GM23248 (cell line): Measurements from ENCODE around the gene RASSF3. TPM values are rescaled to one million over a fixed set of nuclear protein-coding genes. Genes with fewer than 3 reads are reported as not detected.

Experiments used
- DNase-seq: peaks from one replicate; pipeline ENCODE4 v3.0.0-alpha.2; 2015
- H2AFZ ChIP-seq: fragments of 200-600 bp; sonication (generic); 2 replicates; pipeline ENCODE4 v1.6.1; 2016; ENCODE audit warnings: antibody characterized with exemption
- H3F3A ChIP-seq: fragments of 200-600 bp; sonication (generic); 2 replicates; pipeline ENCODE4 v1.6.1; 2016; ENCODE audit warnings: mild to moderate bottlenecking, antibody characterized with exemption, mixed run types; ENCODE audit not compliant: insufficient read depth
- H3K27ac ChIP-seq: fragments of 200-600 bp; sonication (generic); 2 replicates; pipeline ENCODE4 v1.5.1; 2016; ENCODE audit warnings: mild to moderate bottlenecking
- H3K27me3 ChIP-seq: fragments of 200-600 bp; sonication (generic); replicated peaks from 2 replicates; pipeline ENCODE4 v1.6.1; 2016; ENCODE audit warnings: mild to moderate bottlenecking; ENCODE audit not compliant: insufficient read depth
- H3K36me3 ChIP-seq: fragments of 200-600 bp; sonication (generic); 2 replicates; pipeline ENCODE4 v1.6.1; 2016; ENCODE audit warnings: low read depth, mild to moderate bottlenecking
- H3K4me1 ChIP-seq: fragments of 200-600 bp; sonication (generic); 2 replicates; pipeline ENCODE4 v1.6.1; 2016; ENCODE audit warnings: mild to moderate bottlenecking; ENCODE audit not compliant: insufficient read depth
- H3K4me2 ChIP-seq: fragments of 200-600 bp; sonication (generic); one replicate; pipeline ENCODE4 v1.6.1; 2016; ENCODE audit warnings: mild to moderate bottlenecking; ENCODE audit not compliant: unreplicated experiment
- H3K4me3 ChIP-seq: fragments of 200-600 bp; sonication (generic); 2 replicates; pipeline ENCODE4 v1.5.1; 2016; ENCODE audit warnings: mild to moderate bottlenecking
- H3K79me2 ChIP-seq: fragments of 200-600 bp; sonication (generic); 2 replicates; pipeline ENCODE4 v1.6.1; 2016; ENCODE audit warnings: mild to moderate bottlenecking; ENCODE audit not compliant: insufficient read depth
- H3K9ac ChIP-seq: fragments of 200-600 bp; sonication (generic); 2 replicates; pipeline ENCODE4 v1.6.1; 2016; ENCODE audit warnings: mild to moderate bottlenecking
- H3K9me2 ChIP-seq: fragments of 200-600 bp; sonication (generic); 2 replicates; pipeline ENCODE4 v1.6.1; 2016; ENCODE audit warnings: mixed run types, mild to moderate bottlenecking, moderate library complexity; ENCODE audit not compliant: insufficient read depth
- H3K9me3 ChIP-seq: fragments of 200-600 bp; sonication (generic); one replicate; pipeline ENCODE4 v1.6.1; 2017; ENCODE audit warnings: low read depth
- H4K20me1 ChIP-seq: fragments of 200-600 bp; sonication (generic); 2 replicates; pipeline ENCODE4 v1.6.0; 2016; ENCODE audit not compliant: insufficient read depth
- EZH2 ChIP-seq: fragments of 200-600 bp; sonication (generic); IDR thresholded peaks from 2 replicates; pipeline ENCODE4 v1.6.1; 2018; ENCODE audit warnings: antibody characterized with exemption, mild to moderate bottlenecking; ENCODE audit not compliant: insufficient read depth, poor library complexity, severe bottlenecking
- EZH2phosphoT487 ChIP-seq: fragments of 200-600 bp; sonication (generic); IDR thresholded peaks from 2 replicates; pipeline ENCODE4 v1.6.1; 2018; ENCODE audit warnings: antibody characterized with exemption, moderate library complexity, mild to moderate bottlenecking, low read depth; ENCODE audit not compliant: insufficient read depth
- WGBS, 2 experiments: methylation state at CpG; one replicate each; pipeline ENCODE4 v1.1.6; 2015 to 2017; ENCODE audit warnings: low lambda C conversion rate in 2 of 2, low coverage in 1 of 2; ENCODE audit errors: missing lambda C conversion rate in 2 of 2; 5-methylcytosine and 5-hydroxymethylcytosine counted together
- in situ Hi-C: fragments of 300-500 bp; cut with MboI; formaldehyde crosslinking; loops from 2 replicates; pipeline ENCODE4 v1.15.0; 2020
- polyA plus RNA-seq: library from polyadenylated mRNA; unstranded; fragments of >200 nt; fragmentation: Nextera tagmentation; extraction: Ambion mirVana; gene quantifications from 2 replicates; pipeline ENCODE4 v1.2.1, GENCODE V29; 2016
- total RNA-seq: library from RNA; depleted of rRNA; stranded (reverse); fragments of >200 nt; shearing (Covaris generic); gene quantifications from 2 replicates; pipeline ENCODE4 v1.2.3, GENCODE V29; 2014

RASSF3 gene
- total and polyA plus RNA-seq, 2 experiments from 2014 or later = 1.9 to 4.9 TPM

DNA sequence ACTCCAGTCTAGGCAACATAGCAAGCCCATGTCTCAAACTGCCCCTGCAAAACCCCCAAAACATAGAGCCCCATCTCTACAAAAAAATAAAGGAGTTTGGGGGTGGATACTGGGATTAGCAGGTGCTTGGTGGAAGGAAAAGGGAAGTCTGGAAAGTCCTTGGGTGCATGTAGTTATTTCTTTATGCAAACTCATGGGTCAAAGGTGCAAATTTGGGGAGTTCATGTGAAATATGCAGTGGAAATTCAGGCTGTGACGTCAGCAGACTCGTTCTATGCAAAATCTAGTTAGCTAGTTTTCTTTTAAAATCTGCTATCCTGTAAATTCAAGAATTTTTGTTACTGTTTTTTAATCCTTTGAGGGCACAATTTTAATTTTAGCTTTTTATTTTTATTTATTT lies 97.6 kb downstream of the RASSF3 start:
- in situ Hi-C loops = no loop called here
- H3K4me2 ChIP-seq = no peak overlapping the region
- H3K9me3 ChIP-seq = no peaks in the 10 kb centered on the region
- WGBS, 2 experiments = 75 to 83% methylated on average over 2 of the region's 2 CpGs
- H3K4me1 ChIP-seq = no peaks in the 10 kb centered on the region
- H3F3A ChIP-seq = no peaks in the 10 kb centered on the region
- H3K27ac ChIP-seq = no peak overlapping the region
- TF ChIP-seq EZH2phosphoT487 (no peak), EZH2 (no peak)
- DNase-seq = no peak
- no peak overlapping the region for H3K9ac ChIP-seq
- H4K20me1 ChIP-seq = no peaks in the 10 kb centered on the region
- H3K9me2 ChIP-seq = no peaks in the 10 kb centered on the region
- H3K27me3 ChIP-seq = no peaks in the 10 kb centered on the region
- no peak overlapping the region for H3K4me3 ChIP-seq
- H3K79me2 ChIP-seq = no peaks in the 10 kb centered on the region
- no peak overlapping the region for H2AFZ ChIP-seq
- 0 out of 2 replicates have a peak, but pooled peaks cover 2% of the 10 kb centered on the region for H3K36me3 ChIP-seq

DNA sequence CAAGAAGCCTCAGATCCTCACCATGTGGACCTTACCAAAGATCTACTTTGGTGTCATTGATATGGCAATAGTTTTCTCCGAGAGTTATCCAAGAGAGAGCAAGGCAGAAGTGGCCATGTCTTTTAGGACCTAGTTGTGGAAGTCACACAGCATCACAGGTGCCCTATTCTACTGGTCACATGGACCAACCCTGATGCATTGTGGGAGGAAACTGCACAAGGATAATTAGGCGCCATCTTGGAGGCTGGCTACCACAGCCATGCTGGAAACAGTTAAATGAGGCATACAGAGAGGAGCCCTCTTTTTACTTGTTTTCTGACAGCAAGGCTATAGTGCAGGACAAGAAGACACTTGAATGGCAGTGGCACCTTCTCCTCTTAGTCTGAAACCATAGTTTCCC lies 99.1 kb downstream of the RASSF3 start:
- H3K79me2 ChIP-seq = no peaks in the 10 kb centered on the region
- H3K27me3 ChIP-seq = no peaks in the 10 kb centered on the region
- no peaks in the 10 kb centered on the region for H3K4me1 ChIP-seq
- in situ Hi-C loops = no loop called here
- no peaks in the 10 kb centered on the region for H4K20me1 ChIP-seq
- TF ChIP-seq EZH2 (no peak), EZH2phosphoT487 (no peak)
- no peaks in the 10 kb centered on the region for H3K9me3 ChIP-seq
- no peaks in the 10 kb centered on the region for H3K9me2 ChIP-seq
- no peak overlapping the region for H3K4me3 ChIP-seq
- H3K36me3 ChIP-seq = 0 out of 2 replicates have a peak, but pooled peaks cover 2% of the 10 kb centered on the region
- no peak overlapping the region for H3K27ac ChIP-seq
- no peak overlapping the region for H2AFZ ChIP-seq
- H3K9ac ChIP-seq = no peak overlapping the region
- WGBS, 2 experiments = 97 to 98% methylated on average over 2 of the region's 2 CpGs
- no peak overlapping the region for H3K4me2 ChIP-seq
- H3F3A ChIP-seq = no peaks in the 10 kb centered on the region
- DNase-seq = no peak

DNA sequence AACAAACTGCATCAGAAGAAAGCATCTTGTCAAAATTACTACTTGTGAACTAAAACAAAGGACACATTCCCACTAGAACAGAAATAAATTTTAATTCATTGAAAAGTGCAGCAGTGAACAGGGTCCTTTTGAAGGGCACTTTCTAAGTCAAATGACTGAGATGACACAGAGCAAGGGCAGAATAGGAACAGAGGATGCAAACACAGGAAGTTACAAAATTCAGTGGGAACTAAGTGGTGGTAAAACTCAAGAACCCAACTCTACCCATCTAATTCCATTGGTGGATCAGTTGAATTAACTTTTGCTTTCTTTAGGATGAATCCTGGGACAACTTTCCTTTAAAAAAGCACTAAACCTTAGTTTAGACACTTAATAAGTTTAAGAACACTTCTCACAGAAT lies 103.1 kb downstream of the RASSF3 start:
- Histone ChIP-seq H3K9me3 (no peaks in the 10 kb centered on the region), H4K20me1 (no peaks in the 10 kb centered on the region), H3K9me2 (no peaks in the 10 kb centered on the region), H3K79me2 (no peaks in the 10 kb centered on the region), H3K36me3 (peaks cover 8% of the 10 kb centered on the region; the same call in 1 of the 2 replicates), H3K9ac (no peak overlapping the region), H3K4me3 (no peak overlapping the region), H3K4me1 (no peaks in the 10 kb centered on the region), H2AFZ (no peak overlapping the region), H3F3A (no peaks in the 10 kb centered on the region), H3K27ac (no peak overlapping the region), H3K4me2 (no peak overlapping the region), H3K27me3 (no peaks in the 10 kb centered on the region)
- no peak for TF ChIP-seq EZH2phosphoT487
- TF ChIP-seq EZH2 = no peak
- no peak for DNase-seq
- in situ Hi-C loops = no loop called here

DNA sequence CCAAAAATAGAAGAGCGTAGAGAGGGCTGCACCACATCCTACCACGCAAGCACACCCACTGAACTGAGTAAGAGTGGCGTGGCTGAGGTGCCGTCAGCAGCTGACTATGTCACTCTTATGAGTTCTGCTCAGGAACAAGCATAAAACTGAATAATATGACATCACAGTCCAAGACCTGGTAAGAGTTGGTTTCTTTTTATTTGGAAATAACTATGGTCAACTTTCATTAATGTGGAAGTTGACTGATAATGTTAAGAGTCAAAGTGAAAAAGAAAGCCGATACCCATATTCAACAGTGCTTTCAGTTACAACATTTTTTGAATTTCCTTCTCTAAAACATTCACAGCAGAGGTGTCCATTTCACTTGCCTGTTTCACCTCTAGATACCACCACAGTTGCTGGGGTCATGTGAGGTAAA lies 104.3 kb downstream of the RASSF3 start:
- H3K27me3 ChIP-seq = no peaks in the 10 kb centered on the region
- H3K36me3 ChIP-seq = peaks cover 8% of the 10 kb centered on the region; the same call in 1 of the 2 replicates
- H3K9me3 ChIP-seq = no peaks in the 10 kb centered on the region
- no peak overlapping the region for H3K4me2 ChIP-seq
- no peaks in the 10 kb centered on the region for H3K79me2 ChIP-seq
- no peaks in the 10 kb centered on the region for H3K4me1 ChIP-seq
- in situ Hi-C loops = no loop called here
- H3F3A ChIP-seq = no peaks in the 10 kb centered on the region
- 95 to 100% methylated on average over 5 of the region's 5 CpGs for WGBS, 2 experiments
- no peak for DNase-seq
- no peaks in the 10 kb centered on the region for H3K9me2 ChIP-seq
- H3K9ac ChIP-seq = no peak overlapping the region
- H3K4me3 ChIP-seq = no peak overlapping the region
- TF ChIP-seq EZH2phosphoT487 (no peak), EZH2 (no peak)
- H3K27ac ChIP-seq = no peak overlapping the region
- no peaks in the 10 kb centered on the region for H4K20me1 ChIP-seq
- H2AFZ ChIP-seq = no peak overlapping the region

DNA sequence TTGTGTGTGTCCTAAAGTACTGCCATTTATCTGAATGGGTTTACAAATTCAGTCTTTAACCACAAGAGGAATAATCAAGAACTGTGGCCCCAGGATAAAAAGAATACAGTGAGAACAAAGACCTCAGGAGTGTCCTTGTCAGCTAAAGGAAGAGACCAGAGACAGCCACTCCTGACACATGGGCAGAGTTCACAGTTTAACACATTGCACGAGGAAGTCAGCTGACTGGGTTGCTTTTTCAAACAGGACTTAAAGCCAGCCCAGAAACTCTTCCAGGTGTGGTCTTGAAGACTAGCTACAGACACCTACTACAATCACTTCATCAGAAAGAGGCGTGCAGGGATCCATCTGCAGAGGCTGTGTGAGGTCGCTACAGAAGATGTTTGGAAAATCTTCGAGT lies 106.1 kb downstream of the RASSF3 start:
- Histone ChIP-seq H3K9ac (no peak overlapping the region), H3F3A (no peaks in the 10 kb centered on the region), H3K9me3 (no peaks in the 10 kb centered on the region), H3K36me3 (peaks cover 14% of the 10 kb centered on the region; the same call in 1 of the 2 replicates), H2AFZ (no peak overlapping the region), H3K27ac (no peak overlapping the region), H3K4me2 (no peak overlapping the region), H3K4me3 (no peak overlapping the region), H3K4me1 (no peaks in the 10 kb centered on the region), H3K9me2 (no peaks in the 10 kb centered on the region), H3K79me2 (no peaks in the 10 kb centered on the region), H3K27me3 (no peaks in the 10 kb centered on the region), H4K20me1 (no peaks in the 10 kb centered on the region)
- DNase-seq = no peak
- in situ Hi-C loops = no loop called here
- 98 to 99% methylated on average over 4 of the region's 4 CpGs for whole genome bisulfite sequencing, 2 experiments
- TF ChIP-seq EZH2phosphoT487 (no peak), EZH2 (no peak)
